Activated CD8-positive, alpha-beta T cell treated with anti-CD3 and anti-CD28 coated beads for 36 hours (primary cell): ENCODE results near the gene IRS1. TPM values are rescaled to one million over a fixed set of nuclear protein-coding genes. Genes with fewer than 3 reads are reported as not detected.

ENCODE experiments used
- ATAC-seq: fragments of 200-7000 bp; cut with Tn5 transposase; one replicate; pipeline ENCODE4 v1.10.0; 2021; ENCODE audit warnings: mild to moderate bottlenecking, moderate library complexity
- CTCF ChIA-PET: fragments of 350-600 bp; sonication (Branson Sonifier 250); formaldehyde crosslinking; loops from one replicate; lab custom pipeline; 2021; ENCODE audit warnings: antibody characterized with exemption; lab: Charles Lee
- POLR2A ChIA-PET: fragments of 350-600 bp; sonication (Branson Sonifier 250); formaldehyde crosslinking; loops from one replicate; lab custom pipeline; 2021; ENCODE audit warnings: antibody characterized with exemption; lab: Charles Lee
- DNase-seq: peaks from one replicate; pipeline ENCODE4 v3.0.0-alpha.2; 2020
- H3K27ac Mint-ChIP-seq: one replicate; pipeline ENCODE4 v1.8.0; 2021; ENCODE audit warnings: mild to moderate bottlenecking, mixed read lengths
- H3K27me3 Mint-ChIP-seq: one replicate; pipeline ENCODE4 v1.8.0; 2021; ENCODE audit warnings: mixed read lengths
- H3K36me3 Mint-ChIP-seq: one replicate; pipeline ENCODE4 v1.8.0; 2021; ENCODE audit warnings: low read depth, mixed read lengths
- H3K4me1 Mint-ChIP-seq: one replicate; pipeline ENCODE4 v1.8.0; 2021; ENCODE audit warnings: low read depth, mixed read lengths
- H3K4me3 Mint-ChIP-seq: one replicate; pipeline ENCODE4 v1.8.0; 2021; ENCODE audit warnings: mild to moderate bottlenecking, moderate library complexity, mixed read lengths
- H3K9me3 Mint-ChIP-seq: one replicate; pipeline ENCODE4 v1.8.0; 2021; ENCODE audit warnings: mixed read lengths
- intact Hi-C: fragments of 100-400 bp; cut with micrococcal nuclease; formaldehyde crosslinking; loops from one replicate; pipeline ENCODE4 v1.10.0; 2022
- total RNA-seq, 2 experiments: library from RNA; stranded (reverse); gene quantifications; one replicate each; pipeline ENCODE4 v1.2.3, GENCODE V29; 2021
- TF ChIP-seq, protein P1 (sequence below): fragments of 200-600 bp; IDR thresholded peaks from one replicate; pipeline ENCODE4 v1.8.0; 2022; ENCODE audit warnings: antibody characterized with exemption, mild to moderate bottlenecking

The IRS1 gene
- total RNA-seq, 2 experiments from 2014 or later, result 3.5 to 4.0 TPM

- intact Hi-C loops, result no loop called here
- H3K27ac Mint-ChIP-seq, result no peak overlapping the region
- ChIA-PET POLR2A (interaction anchor here (0.8 kb wide), 1 partner anchor 117 kb away, joined by 3 read pairs; no protein-coding TSS in a partner anchor), CTCF (interaction anchor here (1.3 to 1.8 kb wide), 2 partner anchors 21 to 28 kb away, joined by 3 read pairs; no protein-coding TSS in a partner anchor)
- TF ChIP-seq, protein P1, sequence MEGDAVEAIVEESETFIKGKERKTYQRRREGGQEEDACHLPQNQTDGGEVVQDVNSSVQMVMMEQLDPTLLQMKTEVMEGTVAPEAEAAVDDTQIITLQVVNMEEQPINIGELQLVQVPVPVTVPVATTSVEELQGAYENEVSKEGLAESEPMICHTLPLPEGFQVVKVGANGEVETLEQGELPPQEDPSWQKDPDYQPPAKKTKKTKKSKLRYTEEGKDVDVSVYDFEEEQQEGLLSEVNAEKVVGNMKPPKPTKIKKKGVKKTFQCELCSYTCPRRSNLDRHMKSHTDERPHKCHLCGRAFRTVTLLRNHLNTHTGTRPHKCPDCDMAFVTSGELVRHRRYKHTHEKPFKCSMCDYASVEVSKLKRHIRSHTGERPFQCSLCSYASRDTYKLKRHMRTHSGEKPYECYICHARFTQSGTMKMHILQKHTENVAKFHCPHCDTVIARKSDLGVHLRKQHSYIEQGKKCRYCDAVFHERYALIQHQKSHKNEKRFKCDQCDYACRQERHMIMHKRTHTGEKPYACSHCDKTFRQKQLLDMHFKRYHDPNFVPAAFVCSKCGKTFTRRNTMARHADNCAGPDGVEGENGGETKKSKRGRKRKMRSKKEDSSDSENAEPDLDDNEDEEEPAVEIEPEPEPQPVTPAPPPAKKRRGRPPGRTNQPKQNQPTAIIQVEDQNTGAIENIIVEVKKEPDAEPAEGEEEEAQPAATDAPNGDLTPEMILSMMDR, result no peak
- H3K27me3 Mint-ChIP-seq, result no peaks in the 10 kb centered on the region
- H3K36me3 Mint-ChIP-seq, result no peaks in the 10 kb centered on the region
- DNase-seq (no peak), ATAC-seq (no peak)
- no peaks in the 10 kb centered on the region for H3K9me3 Mint-ChIP-seq
- no peak overlapping the region for H3K4me3 Mint-ChIP-seq
- H3K4me1 Mint-ChIP-seq, result peaks cover 7% of the 10 kb centered on the region
Measured at GRCh38 chr2:226767056-226767813, 32.4 kb downstream of the IRS1 start.

DNA sequence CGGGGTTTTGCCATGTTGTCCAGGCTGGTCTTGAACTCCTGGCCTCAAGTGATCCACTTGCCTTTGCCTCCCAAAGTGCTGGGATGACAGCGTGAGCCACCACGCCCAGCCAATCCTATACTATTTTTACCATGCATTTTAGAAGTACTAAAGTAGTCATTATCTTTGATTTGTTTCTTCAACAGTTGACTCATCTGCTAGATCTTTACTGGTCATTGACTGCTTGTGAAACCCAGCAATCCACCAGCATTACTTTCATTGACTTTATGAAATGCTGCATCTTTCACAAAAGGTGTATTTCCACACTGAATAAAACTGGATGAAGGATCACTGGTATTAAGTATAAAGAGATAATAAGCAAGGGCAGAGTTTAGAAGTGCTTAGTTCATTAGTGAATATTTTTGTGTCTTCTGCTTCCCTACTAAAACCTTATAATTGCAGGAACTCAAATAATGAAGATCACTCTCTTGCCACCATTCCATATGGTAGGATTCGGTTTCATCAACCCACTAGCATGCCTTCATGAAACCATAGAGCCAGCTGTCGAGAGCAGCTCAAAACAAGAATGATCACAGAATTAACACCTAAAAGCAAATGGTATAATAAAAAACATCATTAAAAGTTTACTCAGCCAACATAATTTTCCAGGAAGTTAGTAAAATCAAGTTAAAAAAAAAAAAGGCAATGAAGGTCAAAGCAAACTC is 33.1 kb downstream of the IRS1 start:
- ChIA-PET CTCF (interaction anchor here (1.4 to 3.0 kb wide), 2 partner anchors 12 to 36 kb away, joined by 3 to 7 read pairs; no protein-coding TSS in a partner anchor), POLR2A (no interaction called here)
- peaks cover 5% of the 10 kb centered on the region for H3K4me1 Mint-ChIP-seq
- H3K36me3 Mint-ChIP-seq, result no peaks in the 10 kb centered on the region
- TF ChIP-seq, protein P1, result no peak
- H3K4me3 Mint-ChIP-seq, result no peak overlapping the region
- no peaks in the 10 kb centered on the region for H3K9me3 Mint-ChIP-seq
- intact Hi-C loops, result no loop called here
- ATAC-seq (no peak), DNase-seq (no peak)
- no peaks in the 10 kb centered on the region for H3K27me3 Mint-ChIP-seq
- no peak overlapping the region for H3K27ac Mint-ChIP-seq

- no peak for ATAC-seq
- ChIA-PET POLR2A (no interaction called here), CTCF (interaction anchor here (3.0 kb wide), 1 partner anchor 8 kb away, joined by 7 read pairs; no protein-coding TSS in a partner anchor)
- TF ChIP-seq, protein P1, result no peak
- H3K4me3 Mint-ChIP-seq, result no peak overlapping the region
- no peak overlapping the region for H3K27ac Mint-ChIP-seq
- no peaks in the 10 kb centered on the region for H3K4me1 Mint-ChIP-seq
- no peaks in the 10 kb centered on the region for H3K36me3 Mint-ChIP-seq
- DNase-seq, result no peak
- H3K27me3 Mint-ChIP-seq, result no peaks in the 10 kb centered on the region
- intact Hi-C loops, result no loop called here
- no peaks in the 10 kb centered on the region for H3K9me3 Mint-ChIP-seq
Measured at GRCh38 chr2:226763320-226763719, 36.3 kb downstream of the IRS1 start.

DNA sequence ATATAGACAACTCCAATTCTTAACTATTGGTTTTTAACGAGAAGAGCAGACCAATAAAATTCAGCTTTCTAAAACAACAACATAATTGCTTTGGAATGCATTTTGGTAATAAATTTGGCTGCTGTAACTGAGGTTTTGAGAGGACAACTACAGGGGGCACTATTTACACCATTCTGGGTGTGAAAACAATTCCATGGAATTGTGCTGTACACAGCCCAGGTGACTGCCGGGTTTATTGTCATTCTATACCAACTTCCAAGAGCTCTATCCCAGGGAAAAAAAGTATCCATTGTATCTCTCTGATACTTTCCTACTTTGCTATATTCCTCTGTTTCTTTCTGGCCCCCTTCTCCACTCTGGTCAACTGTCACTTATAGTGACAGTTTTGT is 38.4 kb downstream of the IRS1 start:
- H3K36me3 Mint-ChIP-seq, result no peaks in the 10 kb centered on the region
- no peak overlapping the region for H3K27ac Mint-ChIP-seq
- ATAC-seq, result no peak
- H3K4me1 Mint-ChIP-seq, result peaks cover 1% of the 10 kb centered on the region
- CTCF ChIA-PET, result interaction anchor here (0.8 to 1.3 kb wide), 2 partner anchors 21 to 39 kb away, joined by 3 to 4 read pairs; no protein-coding TSS in a partner anchor
- intact Hi-C loops, result no loop called here
- no peak overlapping the region for H3K4me3 Mint-ChIP-seq
- H3K27me3 Mint-ChIP-seq, result no peaks in the 10 kb centered on the region
- DNase-seq, result no peak
- POLR2A ChIA-PET, result interaction anchor here (0.9 kb wide), 1 partner anchor 12 kb away, joined by 4 read pairs; no protein-coding TSS in a partner anchor
- TF ChIP-seq, protein P1, result no peak
- H3K9me3 Mint-ChIP-seq, result no peaks in the 10 kb centered on the region
